ENCODE results near the gene RREB1.
"Not testable (repeated sequence)": the region's sequence is repeated elsewhere in the genome, so short reads cannot be mapped to it uniquely, and the experiment has no call there.

The RREB1 gene

DNA sequence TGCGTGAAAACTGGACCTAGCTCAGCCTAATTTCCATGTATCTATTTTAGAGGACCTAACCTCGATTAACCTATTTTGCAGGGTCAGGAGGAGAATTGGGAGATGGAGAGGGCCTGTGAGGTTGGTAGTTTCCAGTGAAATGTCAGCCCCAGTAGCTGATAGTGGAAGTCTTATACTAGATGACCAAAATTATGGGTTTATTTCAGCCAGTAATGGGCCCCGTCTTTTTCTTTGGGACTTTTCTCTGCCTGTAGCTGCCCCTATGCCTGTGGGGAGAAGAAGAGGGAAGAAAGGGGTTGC, 37.8 kb downstream of the RREB1 start:
- DNase-seq, result no peak

GRCh38 chr6:7145885-7146828, 38.4 kb downstream of the RREB1 start:
- DNase-seq, result no peak

- no peak for DNase-seq
Observed at GRCh38 chr6:7147051-7147671, 39.4 kb downstream of the RREB1 start.

DNA sequence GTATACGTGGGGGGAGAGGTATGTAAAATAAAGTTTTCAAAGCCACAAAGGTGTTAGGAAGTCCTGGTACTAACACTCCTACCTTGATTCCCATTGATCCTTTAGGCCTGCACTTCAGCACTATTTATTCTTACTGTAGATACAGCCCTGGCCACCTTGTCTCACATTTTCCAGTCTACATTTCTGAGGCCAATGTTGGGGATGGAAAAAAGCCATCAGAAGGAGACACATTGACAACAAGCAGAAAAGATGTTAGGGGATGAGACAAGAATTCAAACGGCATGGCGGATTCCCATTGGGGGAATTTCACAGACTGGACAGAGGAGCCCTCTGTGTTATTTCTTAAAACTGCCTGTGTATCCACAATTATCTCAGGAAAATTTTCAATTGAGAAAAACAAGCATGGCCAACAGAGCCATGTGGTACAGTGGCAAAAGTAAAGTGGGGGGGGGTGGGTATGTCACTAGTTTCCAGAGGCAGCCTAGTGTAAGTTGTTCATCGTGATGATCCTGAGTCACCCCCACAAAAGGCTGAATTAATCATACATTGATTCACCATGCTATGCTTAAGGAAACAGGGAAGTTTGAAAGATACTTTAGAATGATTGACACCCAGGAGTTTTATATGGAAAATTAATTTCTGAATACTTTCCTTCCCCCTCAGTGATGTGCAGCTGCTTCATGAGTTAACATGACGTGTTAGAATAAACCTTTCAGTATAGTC, 40.5 kb downstream of the RREB1 start:
- no peak for DNase-seq

DNA sequence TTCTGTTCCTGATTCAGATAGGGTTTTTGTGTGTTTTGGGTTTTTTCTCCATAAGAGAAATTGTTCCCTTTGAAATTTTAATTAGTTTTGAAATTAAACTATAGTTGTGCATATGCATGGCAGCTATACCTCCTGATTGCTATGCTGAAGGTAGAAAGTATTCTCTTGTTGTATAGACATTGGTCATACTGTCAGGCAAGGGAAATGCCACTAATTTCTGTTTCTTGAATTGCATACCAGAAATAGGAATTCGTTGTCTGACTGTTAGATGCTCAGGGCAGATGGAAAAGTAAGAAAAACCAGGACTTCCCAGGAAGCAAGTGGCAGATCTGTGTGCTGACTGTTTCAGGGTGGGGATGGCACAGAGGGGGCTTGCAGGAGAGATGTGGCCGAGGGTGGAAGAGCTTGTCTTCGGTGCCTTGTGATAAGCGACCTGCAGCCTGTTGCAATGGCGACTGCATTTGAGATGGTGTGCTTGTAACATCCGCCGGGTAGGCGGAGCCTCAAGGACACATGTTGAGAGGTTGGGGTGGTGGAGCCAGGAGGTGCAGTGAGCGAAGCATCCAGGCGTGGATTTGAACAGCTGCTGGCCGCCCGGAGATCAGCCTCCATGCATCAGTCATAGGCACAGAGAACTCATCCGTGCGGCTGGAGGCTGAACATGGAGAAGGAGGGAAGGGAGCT, 42.8 kb downstream of the RREB1 start:
- DNase-seq, result peak; percentile 60

DNA sequence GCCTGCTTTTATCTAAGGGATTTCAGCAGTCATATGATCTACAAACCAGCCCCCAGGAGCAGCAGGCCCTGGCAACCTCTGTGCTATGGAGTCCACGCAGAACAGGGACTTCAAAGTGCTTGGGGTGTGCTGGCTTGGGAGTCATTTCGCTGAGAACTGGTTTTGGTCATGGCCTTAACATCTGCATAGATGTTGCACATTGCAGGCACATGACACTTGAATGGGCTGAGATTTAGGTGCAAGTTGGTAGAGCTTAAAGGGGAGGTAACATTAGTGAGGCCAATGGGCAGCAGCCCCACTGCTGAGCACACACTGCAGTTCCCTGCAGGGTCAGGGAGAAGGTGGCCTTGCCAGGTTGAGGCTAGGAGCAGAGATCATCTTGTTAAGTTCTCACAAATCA, 43.6 kb downstream of the RREB1 start:
- no peak for DNase-seq

GRCh38 chr6:7152462-7152861, 44.7 kb downstream of the RREB1 start:
- no peak for DNase-seq

GRCh38 chr6:7153789-7154188, 46.0 kb downstream of the RREB1 start:
- no peak for DNase-seq

DNA sequence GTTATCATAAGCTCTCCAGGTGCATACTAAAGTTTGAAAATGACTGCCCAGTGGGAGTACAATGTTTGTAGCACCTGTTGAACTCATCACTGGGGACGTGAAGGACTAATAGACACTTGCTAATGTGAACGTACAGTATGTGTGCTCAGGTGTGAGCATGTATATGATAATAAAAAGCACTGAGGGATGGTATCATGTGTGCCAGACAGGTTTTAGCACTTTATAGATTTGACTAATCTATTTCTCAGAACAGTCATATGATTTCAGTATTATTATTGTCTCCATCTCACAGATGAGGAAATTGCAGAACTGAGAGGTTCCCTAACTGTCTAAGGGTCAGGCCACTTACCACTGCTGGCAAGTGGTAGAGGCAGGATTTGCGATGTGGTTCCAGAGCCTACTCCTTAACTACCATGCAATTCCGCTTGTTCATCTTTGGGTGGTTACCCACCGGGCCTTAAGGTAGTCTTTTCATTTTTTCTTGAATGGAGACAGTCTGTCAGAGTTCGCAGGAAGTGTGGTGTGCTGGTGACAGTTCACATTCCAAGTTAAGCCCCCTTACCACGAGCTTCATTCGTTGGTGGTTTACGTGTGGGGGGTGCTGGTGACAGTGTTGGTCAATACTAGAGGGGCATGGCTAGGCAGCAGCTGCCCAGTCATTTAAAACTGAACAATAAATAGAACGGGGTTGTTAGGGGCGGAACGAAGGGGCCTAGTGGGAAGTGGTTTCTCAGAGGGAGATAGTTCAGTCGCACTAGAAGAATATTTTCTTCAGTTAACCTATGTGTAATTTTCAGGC, 46.8 kb downstream of the RREB1 start:
- no peak for DNase-seq

DNA sequence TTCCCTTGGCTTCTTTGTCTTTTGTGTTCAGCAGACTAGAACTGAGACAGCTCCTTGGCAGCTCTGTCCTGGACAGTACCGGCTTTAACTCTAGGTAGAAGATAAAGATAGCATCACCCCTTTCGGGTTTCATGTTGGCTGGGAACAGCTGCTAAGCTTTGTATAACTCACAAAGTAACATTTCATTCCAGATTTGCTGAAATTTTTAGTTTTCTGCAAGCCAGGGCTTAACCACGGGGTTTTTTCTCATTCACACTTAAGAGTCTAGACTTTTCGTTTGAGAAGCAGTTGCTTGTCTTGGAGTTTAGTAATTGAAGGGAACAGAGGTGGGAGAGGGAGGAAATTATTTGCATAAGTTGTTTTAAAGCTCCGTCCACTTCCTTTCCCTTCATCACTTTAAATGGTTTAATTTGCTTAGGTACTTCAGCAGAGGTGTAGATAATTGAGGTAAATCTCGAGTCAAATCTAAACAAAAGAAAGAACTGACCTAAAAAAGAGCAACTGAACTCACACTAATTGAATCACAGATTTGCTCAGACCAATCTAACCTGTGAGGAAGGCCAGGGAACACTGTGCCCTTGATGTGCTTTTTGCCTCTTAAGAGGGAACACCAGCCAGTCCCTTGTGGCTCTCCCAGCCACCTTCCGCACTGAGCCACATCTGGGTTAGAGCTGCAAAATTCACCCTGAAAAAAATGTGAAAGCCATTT, 48.3 kb downstream of the RREB1 start:
- no peak for DNase-seq

GRCh38 chr6:7156643-7157278, 49.0 kb downstream of the RREB1 start:
- DNase-seq, result no peak

GRCh38 chr6:7157307-7157706, 49.5 kb downstream of the RREB1 start:
- not testable (repeated sequence) for DNase-seq

DNA sequence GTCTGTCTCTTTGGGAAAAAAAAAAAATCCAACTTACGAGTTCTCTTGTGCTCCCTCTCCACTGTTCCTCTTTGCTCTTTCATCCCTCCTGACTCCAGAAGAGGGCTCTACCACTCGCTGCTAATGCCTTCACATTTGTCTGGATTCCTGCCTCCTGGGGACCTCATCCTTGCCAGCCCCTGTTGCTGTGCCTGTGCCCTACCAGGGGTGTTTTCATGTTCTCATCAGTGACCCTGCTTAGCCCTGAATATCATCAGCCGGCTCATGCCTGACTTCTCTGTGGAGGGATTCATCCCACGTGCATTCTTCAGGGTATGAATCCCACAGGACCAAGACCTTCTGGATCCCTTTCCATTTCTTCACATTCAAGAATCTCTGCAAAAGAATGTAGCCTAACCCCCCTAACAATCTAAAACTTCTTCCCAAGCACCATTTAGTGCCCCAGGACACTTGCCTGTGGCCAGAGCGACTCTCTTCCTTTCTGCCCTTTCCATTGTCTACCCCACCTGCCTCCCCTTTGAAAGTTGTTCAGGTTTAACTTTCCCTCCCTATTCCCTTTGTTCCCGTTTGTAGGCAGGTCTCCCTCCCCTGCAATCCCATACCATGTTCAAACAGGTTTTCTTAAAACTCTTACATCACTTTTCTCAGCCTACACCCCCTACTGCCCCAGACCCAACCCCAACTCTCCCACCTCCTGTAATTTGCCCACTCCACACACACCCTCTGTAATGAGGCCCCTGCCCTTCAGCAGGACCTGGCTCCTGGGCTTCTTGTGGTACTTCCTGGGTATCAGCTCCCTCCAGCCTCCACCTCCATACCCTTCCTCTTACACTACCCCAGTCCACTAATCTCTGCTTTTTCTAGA, 50.2 kb downstream of the RREB1 start:
- DNase-seq, result no peak

- DNase-seq, result no peak
Observed at GRCh38 chr6:7159790-7160525, 52.2 kb downstream of the RREB1 start.

DNA sequence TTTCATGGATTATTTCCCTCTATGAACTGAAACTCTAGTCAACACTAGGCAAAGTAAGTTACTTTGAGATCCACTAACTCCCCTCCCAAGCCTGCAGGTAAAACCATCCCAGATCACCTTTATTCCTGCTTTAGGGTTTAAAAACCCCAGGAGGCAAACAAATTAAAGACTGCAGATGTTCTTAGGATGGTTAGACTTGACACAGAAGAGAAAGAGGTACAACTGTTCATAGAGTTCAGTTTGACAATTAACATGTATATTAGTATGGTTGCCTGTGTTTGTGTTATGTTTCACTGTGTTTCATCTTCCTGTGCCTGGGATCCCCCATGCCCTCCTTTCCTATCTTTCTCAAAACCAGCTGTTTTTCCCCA, 53.5 kb downstream of the RREB1 start:
- DNase-seq, result no peak

DNA sequence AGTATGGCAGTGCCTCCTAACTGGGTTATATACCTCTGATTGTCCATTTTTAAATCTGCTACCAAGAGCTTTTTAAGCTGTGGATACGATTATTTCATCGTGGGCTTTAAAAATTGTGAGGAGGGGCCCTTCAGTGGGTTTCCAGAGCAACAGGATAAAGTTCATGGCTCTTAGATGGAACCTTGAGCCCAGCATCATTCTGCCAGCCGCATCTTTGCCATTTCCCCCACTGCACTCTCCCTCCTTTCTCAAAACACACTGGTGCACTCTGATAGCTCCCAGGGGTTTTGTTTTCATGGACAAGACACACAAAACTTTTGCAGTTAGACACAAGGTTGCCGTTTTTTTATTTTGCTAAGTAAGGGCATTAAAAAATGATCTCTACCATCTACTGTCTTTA, 54.1 kb downstream of the RREB1 start:
- DNase-seq, result no peak

DNA sequence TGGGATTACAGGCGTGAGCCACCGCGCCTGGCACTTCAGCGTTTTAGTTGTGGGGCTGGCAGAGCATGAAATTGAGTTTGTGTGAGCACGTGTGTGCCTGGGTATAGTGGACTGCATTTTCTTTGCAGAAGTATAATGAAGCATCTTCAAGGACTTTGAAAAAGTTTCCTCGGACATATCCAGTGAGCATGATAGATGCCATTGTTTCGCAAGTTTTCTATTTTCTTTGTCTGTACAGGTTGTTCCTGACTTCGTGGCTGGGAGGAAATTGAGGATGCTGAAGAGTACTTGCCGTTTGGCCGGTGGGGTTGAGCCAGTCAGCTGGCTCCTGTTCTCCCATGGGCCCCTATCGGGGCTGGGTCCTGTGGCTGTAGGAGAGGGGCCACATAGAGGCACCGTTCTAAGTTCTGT, 55.9 kb downstream of the RREB1 start:
- DNase-seq, result no peak

DNA sequence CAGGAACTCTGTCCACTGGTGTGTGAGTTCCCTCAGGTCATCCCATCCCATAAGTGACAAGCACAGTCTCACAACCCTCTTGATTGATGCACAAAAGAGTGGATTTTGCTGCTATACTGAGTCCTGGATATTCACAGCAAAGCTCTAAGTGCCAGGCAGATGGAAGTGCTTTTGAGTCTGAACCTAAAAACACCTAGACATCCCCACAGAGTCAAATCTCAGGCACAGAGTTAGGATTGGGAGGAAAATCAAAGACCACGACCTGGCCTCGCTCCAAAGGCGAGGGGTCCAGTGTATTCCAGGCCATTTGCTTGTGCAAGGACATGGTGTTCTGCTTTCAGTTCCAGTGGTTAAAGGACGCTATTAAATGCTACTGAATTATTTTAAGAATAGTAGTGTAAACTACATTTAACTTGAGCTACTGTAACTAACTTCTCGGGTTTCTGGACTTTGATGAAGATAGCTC, 56.8 kb downstream of the RREB1 start:
- DNase-seq, result no peak
